GM12878 (cell line): Measurements from ENCODE around the gene B9D1. TPM values are rescaled to one million over a fixed set of nuclear protein-coding genes. Genes with fewer than 3 reads are reported as not detected.

Source experiments
- ASH2L ChIP-seq: fragments of 300-600, 200-600 bp; sonication (generic); IDR thresholded peaks from 2 replicates; pipeline ENCODE4 v1.6.1; 2017; ENCODE audit warnings: low read depth, mild to moderate bottlenecking, borderline replicate concordance
- ATF3 ChIP-seq: IDR thresholded peaks from 2 replicates; pipeline ENCODE4 v1.6.1; 2011; ENCODE audit warnings: low read depth, mild to moderate bottlenecking, low read length, moderate library complexity, borderline replicate concordance; ENCODE audit errors: extremely low read depth
- E4F1 ChIP-seq: fragments of 450-650 bp; IDR thresholded peaks from 2 replicates; pipeline ENCODE4 v1.6.1; 2018; ENCODE audit warnings: borderline replicate concordance, mild to moderate bottlenecking; ENCODE audit not compliant: partially characterized antibody
- ESRRA ChIP-seq: IDR thresholded peaks from 2 replicates; pipeline ENCODE4 v1.6.1; 2012; ENCODE audit warnings: mild to moderate bottlenecking, low read length, improper control_type of control experiment
- MTA2 ChIP-seq: fragments of 450-650 bp; IDR thresholded peaks from 2 replicates; pipeline ENCODE4 v1.6.1; 2016; ENCODE audit warnings: low read depth, mild to moderate bottlenecking, moderate library complexity
- MYB ChIP-seq: fragments of 150-350 bp; IDR thresholded peaks from 2 replicates; pipeline ENCODE4 v1.6.1; 2014; ENCODE audit warnings: mild to moderate bottlenecking, low read depth, low read length, borderline replicate concordance
- NFXL1 ChIP-seq: fragments of 450-650 bp; IDR thresholded peaks from 2 replicates; pipeline ENCODE4 v1.6.1; 2017; ENCODE audit warnings: antibody characterized with exemption, mild to moderate bottlenecking, borderline replicate concordance
- NFYA ChIP-seq: IDR thresholded peaks from 2 replicates; pipeline ENCODE4 v1.6.1; 2011; ENCODE audit warnings: low read depth, mild to moderate bottlenecking, low read length, improper control_type of control experiment, borderline replicate concordance
- RB1 ChIP-seq: fragments of 450-650 bp; formaldehyde crosslinking; IDR thresholded peaks from 2 replicates; pipeline ENCODE4 v1.6.1; 2017; ENCODE audit warnings: mild to moderate bottlenecking, borderline replicate concordance
- SIN3A ChIP-seq: IDR thresholded peaks from 2 replicates; pipeline ENCODE4 v1.6.1; 2012; ENCODE audit warnings: low read depth, low read length, improper control_type of control experiment
- SKIL ChIP-seq: fragments of 450-650 bp; IDR thresholded peaks from 2 replicates; pipeline ENCODE4 v1.6.1; 2017; ENCODE audit warnings: mild to moderate bottlenecking, low read depth, inconsistent platforms; ENCODE audit not compliant: poor library complexity, severe bottlenecking
- SREBF2 ChIP-seq: IDR thresholded peaks from 2 replicates; pipeline ENCODE4 v1.6.1; 2012; ENCODE audit warnings: mild to moderate bottlenecking, low read length
- STAT3 ChIP-seq: IDR thresholded peaks from 2 replicates; pipeline ENCODE4 v1.6.1; 2011; ENCODE audit warnings: low read depth, low read length, improper control_type of control experiment
- TCF3 ChIP-seq: IDR thresholded peaks from 2 replicates; pipeline ENCODE4 v1.6.1; 2012; ENCODE audit warnings: low read depth, mild to moderate bottlenecking, low read length, borderline replicate concordance; ENCODE audit not compliant: insufficient read depth
- ZBTB4 ChIP-seq: fragments of 450-650 bp; formaldehyde crosslinking; IDR thresholded peaks from 2 replicates; pipeline ENCODE4 v1.4.0; 2022; ENCODE audit warnings: mild to moderate bottlenecking, moderate library complexity
- ZBTB40 ChIP-seq: fragments of 450-650 bp; IDR thresholded peaks from 2 replicates; pipeline ENCODE4 v1.6.1; 2016; ENCODE audit warnings: mild to moderate bottlenecking, moderate library complexity, borderline replicate concordance
- polyA plus RNA-seq, 11 experiments: library from polyadenylated mRNA; depleted of rRNA in 4 of 11; unstranded in 6 of 11; stranded (reverse) in 5 of 11; fragments of >200 nt; fragmentation: Nextera tagmentation in 4 of 11; fragmentation: Illumina TruSeq in 1 of 11; extraction: Ambion mirVana in 4 of 11; extraction: Trizol in 1 of 11; gene quantifications; 1 replicate in 1 of 11; 2 replicates in 10 of 11; pipeline versions ENCODE4 v1.2.1 to v1.2.3, GENCODE V29; 2011 to 2016; ENCODE audit warnings: inconsistent platforms in 2 of 11, missing spikeins in 2 of 11, low read depth in 1 of 11
- total RNA-seq, 4 experiments: library from RNA; depleted of rRNA in 3 of 4; stranded (reverse); fragments of >200 nt in 3 of 4; fragmentation: Illumina TruSeq in 1 of 4; extraction: Trizol in 1 of 4; gene quantifications; 2 replicates each; pipeline versions ENCODE4 v1.2.1 to v1.2.3, GENCODE V29; 2013 to 2021

B9D1 gene
- total and polyA plus RNA-seq, 10 of the 15 experiments (the other 5 are each of a cell fraction or from before 2014, with no cell fraction given): 5.9 to 18.3 (median 9.8) TPM

GRCh38 chr17:19303367-19303776 is 59.2 kb downstream of the B9D1 start (continued):
- TF ChIP-seq ATF3: no peak
- TF ChIP-seq SREBF2: no peak
- no peak for TF ChIP-seq SIN3A
- TF ChIP-seq SKIL: no peak
- TF ChIP-seq ZBTB4 (CRISPR knock-in tag): no peak
- TF ChIP-seq ZBTB40: no peak
- no peak for TF ChIP-seq TCF3
- TF ChIP-seq ESRRA: no peak
- TF ChIP-seq ASH2L: no peak
- no peak for TF ChIP-seq NFYA
- 0 out of 2 replicates have a peak, but pooled peaks have one; percentile 10 for TF ChIP-seq MTA2
- no peak for TF ChIP-seq NFXL1
- no peak for TF ChIP-seq E4F1
- no peak for TF ChIP-seq STAT3
- no peak for TF ChIP-seq RB1
- TF ChIP-seq MYB: no peak
